Breast epithelium (tissue), 3 donors: ENCODE measurements around the gene CYP46A1.

Experiments
- POLR2A ChIP-seq: fragments of 450-650 bp; IDR thresholded peaks from one replicate; pipeline ENCODE4 v1.6.1; 2016; ENCODE audit warnings: antibody characterized with exemption, mild to moderate bottlenecking, moderate library complexity
- TF ChIP-seq, protein P1 (sequence below), 3 donors: fragments of 450-650 bp; IDR thresholded peaks; one replicate each; pipeline ENCODE4 v1.5.1; 2016 to 2017; ENCODE audit warnings: antibody characterized with exemption in 3 of 3, mild to moderate bottlenecking in 3 of 3, moderate library complexity in 3 of 3

DNA sequence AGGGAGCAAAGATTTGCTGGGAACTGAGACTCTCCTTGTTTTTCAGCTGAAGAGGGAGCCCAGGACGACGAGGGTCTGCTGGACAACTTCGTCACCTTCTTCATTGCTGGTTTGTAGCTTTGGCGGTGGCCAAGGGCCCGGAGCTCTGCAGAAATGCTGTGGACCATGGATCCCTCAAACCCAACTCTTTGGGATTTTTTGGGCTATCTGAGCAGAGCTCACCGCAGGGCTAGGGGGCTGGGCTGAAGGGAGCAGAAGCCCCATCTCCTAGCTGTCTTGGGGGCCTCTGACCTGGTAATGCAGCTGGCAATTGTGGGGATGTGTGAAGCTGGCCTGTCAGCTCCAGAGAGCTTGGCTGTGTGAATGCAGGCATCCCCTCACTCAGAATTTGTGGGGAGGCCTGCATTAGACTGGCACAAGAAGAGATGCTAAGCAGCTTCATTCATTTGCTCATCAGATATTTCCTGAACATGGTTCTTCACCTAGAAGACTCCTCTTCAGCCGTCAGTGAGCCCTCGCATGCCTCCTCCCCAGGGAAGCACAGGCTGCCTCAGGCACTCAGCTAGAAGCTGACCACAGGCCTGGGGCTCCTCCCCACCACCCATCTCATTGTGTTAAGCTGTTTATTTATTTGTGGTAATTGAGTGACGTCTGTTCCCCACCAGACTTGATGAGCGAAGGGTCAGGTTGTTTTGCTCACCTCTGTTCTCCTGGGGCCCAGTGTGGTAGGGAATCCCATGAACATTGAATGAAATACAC lies 32.2 kb downstream of the CYP46A1 start:
- TF ChIP-seq, protein P1, sequence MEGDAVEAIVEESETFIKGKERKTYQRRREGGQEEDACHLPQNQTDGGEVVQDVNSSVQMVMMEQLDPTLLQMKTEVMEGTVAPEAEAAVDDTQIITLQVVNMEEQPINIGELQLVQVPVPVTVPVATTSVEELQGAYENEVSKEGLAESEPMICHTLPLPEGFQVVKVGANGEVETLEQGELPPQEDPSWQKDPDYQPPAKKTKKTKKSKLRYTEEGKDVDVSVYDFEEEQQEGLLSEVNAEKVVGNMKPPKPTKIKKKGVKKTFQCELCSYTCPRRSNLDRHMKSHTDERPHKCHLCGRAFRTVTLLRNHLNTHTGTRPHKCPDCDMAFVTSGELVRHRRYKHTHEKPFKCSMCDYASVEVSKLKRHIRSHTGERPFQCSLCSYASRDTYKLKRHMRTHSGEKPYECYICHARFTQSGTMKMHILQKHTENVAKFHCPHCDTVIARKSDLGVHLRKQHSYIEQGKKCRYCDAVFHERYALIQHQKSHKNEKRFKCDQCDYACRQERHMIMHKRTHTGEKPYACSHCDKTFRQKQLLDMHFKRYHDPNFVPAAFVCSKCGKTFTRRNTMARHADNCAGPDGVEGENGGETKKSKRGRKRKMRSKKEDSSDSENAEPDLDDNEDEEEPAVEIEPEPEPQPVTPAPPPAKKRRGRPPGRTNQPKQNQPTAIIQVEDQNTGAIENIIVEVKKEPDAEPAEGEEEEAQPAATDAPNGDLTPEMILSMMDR (IDR thresholded peaks at IDR 0.05) = no peak
- TF ChIP-seq POLR2A = no peak
